ENCODE data around the gene ZP1. TPM values are rescaled to one million over a fixed set of nuclear protein-coding genes. Genes with fewer than 3 reads are reported as not detected.

The ZP1 gene
- polyA plus RNA-seq, 3 donors, result 0.33 to 1.5 (median 0.79) TPM

GRCh38 chr11:60870733-60871377 lies 3.5 kb downstream of the ZP1 start:
- WGBS, 3 donors, result 71 to 80% (median 75%) methylated on average over 13 of the region's 13 CpGs
- H3K27ac ChIP-seq (ENCODE audit: low read depth, low read length), result no peak overlapping the region

GRCh38 chr11:60871378-60872061 lies 4.2 kb downstream of the ZP1 start:
- H3K27ac ChIP-seq (ENCODE audit: low read depth, low read length), result no peak overlapping the region
- WGBS, 3 donors, result 60 to 85% (median 60%) methylated on average over 7 of the region's 7 CpGs

- WGBS, 3 donors, result 78 to 88% (median 79%) methylated on average over 6 of the region's 6 CpGs
- H3K27ac ChIP-seq (ENCODE audit: low read depth, low read length), result no peak overlapping the region
Measured at GRCh38 chr11:60872124-60872960, 5.0 kb downstream of the ZP1 start.

- no peak overlapping the region for H3K27ac ChIP-seq (ENCODE audit: low read depth, low read length)
Measured at GRCh38 chr11:60872961-60873524, 5.7 kb downstream of the ZP1 start.

GRCh38 chr11:60873533-60873932 lies 6.2 kb downstream of the ZP1 start:
- no peak overlapping the region for H3K27ac ChIP-seq (ENCODE audit: low read depth, low read length)
- 78 to 89% (median 85%) methylated on average over 12 of the region's 12 CpGs for WGBS, 3 donors

More at GRCh38 chr11:60872961-60873524, 5.7 kb downstream of the ZP1 start:
- WGBS, 3 donors, result 44 to 75% (median 55%) methylated on average over 16 of the region's 16 CpGs

GRCh38 chr11:60874421-60875365 lies 7.4 kb downstream of the ZP1 start:
- WGBS, 3 donors, result 88 to 89% (median 89%) methylated on average over 13 of the region's 13 CpGs
- no peak overlapping the region for H3K27ac ChIP-seq (ENCODE audit: low read depth, low read length)

- H3K27ac ChIP-seq (ENCODE audit: low read depth, low read length), result no peak overlapping the region
- 84 to 86% (median 86%) methylated on average over 7 of the region's 7 CpGs for WGBS, 3 donors
Measured at GRCh38 chr11:60875366-60876167, 8.2 kb downstream of the ZP1 start.

GRCh38 chr11:60876168-60876485 lies 8.8 kb downstream of the ZP1 start:
- WGBS, 3 donors, result 96 to 100% (median 100%) methylated on average over 2 of the region's 2 CpGs
- no peak overlapping the region for H3K27ac ChIP-seq (ENCODE audit: low read depth, low read length)

- H3K27ac ChIP-seq (ENCODE audit: low read depth, low read length), result no peak overlapping the region
- 56 to 78% (median 64%) methylated on average over 5 of the region's 5 CpGs for WGBS, 3 donors
Measured at GRCh38 chr11:60878245-60879101, 11.1 kb downstream of the ZP1 start.

- WGBS, 3 donors, result 64 to 91% (median 82%) methylated on average over 1 of the region's 1 CpG
- H3K27ac ChIP-seq (ENCODE audit: low read depth, low read length), result no peak overlapping the region
Measured at GRCh38 chr11:60879104-60879503, 11.8 kb downstream of the ZP1 start.

- 56 to 84% (median 80%) methylated on average over 5 of the region's 5 CpGs for WGBS, 3 donors
- no peak overlapping the region for H3K27ac ChIP-seq (ENCODE audit: low read depth, low read length)
Measured at GRCh38 chr11:60879971-60880588, 12.7 kb downstream of the ZP1 start.

GRCh38 chr11:60880643-60881282 lies 13.4 kb downstream of the ZP1 start:
- 36 to 86% (median 81%) methylated on average over 8 of the region's 8 CpGs for WGBS, 3 donors
- no peak overlapping the region for H3K27ac ChIP-seq (ENCODE audit: low read depth, low read length)

GRCh38 chr11:60887556-60887955 lies 20.2 kb downstream of the ZP1 start:
- no peak overlapping the region for H3K27ac ChIP-seq (ENCODE audit: low read depth, low read length)
- WGBS, 3 donors, result 54 to 60% (median 55%) methylated on average over 5 of the region's 5 CpGs

- H3K27ac ChIP-seq (ENCODE audit: low read depth, low read length), result no peak overlapping the region
- 45 to 61% (median 58%) methylated on average over 6 of the region's 6 CpGs for WGBS, 3 donors
Measured at GRCh38 chr11:60889869-60890311, 22.5 kb downstream of the ZP1 start.

- 36 to 79% (median 36%) methylated on average over 5 of the region's 5 CpGs for WGBS, 3 donors
- H3K27ac ChIP-seq (ENCODE audit: low read depth, low read length), result no peak overlapping the region
Measured at GRCh38 chr11:60890696-60891095, 23.4 kb downstream of the ZP1 start.

All from adipose tissue (tissue), 3 donors.